ENCODE data around the gene PFKP.

GRCh38 chr10:3147117-3147820, 79.9 kb downstream of the PFKP start:
- TF ChIP-seq ZNF274 (IDR thresholded peaks at IDR 0.05; ENCODE audit: low read length), result no peak
- TF ChIP-seq ZNF274 (tag by site-specific recombination; IDR thresholded peaks at IDR 0.05; ENCODE audit: borderline replicate concordance), result no peak
- TF ChIP-seq ZBTB26 (tag by site-specific recombination; optimal IDR thresholded peaks at IDR 0.05), result no peak
- TF ChIP-seq MYNN (tag by site-specific recombination; IDR thresholded peaks at IDR 0.05; ENCODE audit: borderline replicate concordance), result no peak
- TF ChIP-seq KLF9 (tag by site-specific recombination; IDR thresholded peaks at IDR 0.05; ENCODE audit: low read depth), result no peak
- TF ChIP-seq ZXDB (tag by site-specific recombination; IDR thresholded peaks at IDR 0.05), result no peak
- TF ChIP-seq CTCF (tag by site-specific recombination; IDR thresholded peaks at IDR 0.05), result no peak
- TF ChIP-seq REPIN1 (tag by site-specific recombination; IDR thresholded peaks at IDR 0.05; ENCODE audit: low read depth), result no peak
- no peak for TF ChIP-seq ZNF792 (tag by site-specific recombination; IDR thresholded peaks at IDR 0.05)
- TF ChIP-seq ZNF449 (tag by site-specific recombination; IDR thresholded peaks at IDR 0.05), result no peak
- TF ChIP-seq ZNF747 (tag by site-specific recombination; IDR thresholded peaks at IDR 0.05), result no peak
- no peak for TF ChIP-seq PRDM10 (tag by site-specific recombination; IDR thresholded peaks at IDR 0.05)
- TF ChIP-seq ZNF132 (tag by site-specific recombination; IDR thresholded peaks at IDR 0.05; ENCODE audit: borderline replicate concordance), result no peak

Measured in HEK293 (cell line).